Trophoblast cell (in vitro differentiated cells and primary cell): ENCODE data around the gene NRDE2.

ENCODE experiments used
- DNase-seq, 2 donors: peaks; one replicate each; pipeline ENCODE4 v3.0.0-alpha.2; 2016
- H2AFZ ChIP-seq: 2 replicates; pipeline ENCODE4 v1.6.1; 2013; ENCODE audit warnings: low read length, moderate library complexity, mild to moderate bottlenecking; ENCODE audit not compliant: insufficient read depth, poor library complexity
- H2AK5ac ChIP-seq: 2 replicates; pipeline ENCODE4 v1.6.1; 2013; ENCODE audit warnings: mild to moderate bottlenecking, low read length
- H2BK120ac ChIP-seq: 2 replicates; pipeline ENCODE4 v1.6.1; 2013; ENCODE audit warnings: low read length, mild to moderate bottlenecking, moderate library complexity; ENCODE audit not compliant: insufficient read depth, poor library complexity
- H2BK12ac ChIP-seq: 2 replicates; pipeline ENCODE4 v1.6.1; 2013; ENCODE audit warnings: mild to moderate bottlenecking, low read length, moderate library complexity
- H2BK5ac ChIP-seq: 2 replicates; pipeline ENCODE4 v1.6.1; 2013; ENCODE audit warnings: low read length, low read depth, moderate library complexity, mild to moderate bottlenecking; ENCODE audit not compliant: poor library complexity
- H3K14ac ChIP-seq: 2 replicates; pipeline ENCODE4 v1.6.1; 2013; ENCODE audit warnings: mild to moderate bottlenecking, low read length
- H3K18ac ChIP-seq: 2 replicates; pipeline ENCODE4 v1.6.1; 2013; ENCODE audit warnings: mild to moderate bottlenecking, low read length
- H3K23ac ChIP-seq: 2 replicates; pipeline ENCODE4 v1.6.1; 2013; ENCODE audit warnings: low read length
- H3K27ac ChIP-seq: 2 replicates; pipeline ENCODE4 v1.5.1; 2013; ENCODE audit warnings: low read depth, mild to moderate bottlenecking, inconsistent platforms, low read length, moderate library complexity
- H3K27me3 ChIP-seq: 2 replicates; pipeline ENCODE4 v1.6.1; 2013; ENCODE audit warnings: inconsistent platforms, mild to moderate bottlenecking, low read length, moderate library complexity; ENCODE audit not compliant: insufficient read depth
- H3K36me3 ChIP-seq, 2 experiments: 1 replicate in 1 of 2; 2 replicates in 1 of 2; pipeline ENCODE4 v1.6.1; 2013; ENCODE audit warnings: low read length in 2 of 2, mild to moderate bottlenecking in 2 of 2, moderate library complexity in 1 of 2; ENCODE audit not compliant: insufficient read depth in 2 of 2, control insufficient read depth in 1 of 2
- H3K4ac ChIP-seq: 2 replicates; pipeline ENCODE4 v1.6.1; 2013; ENCODE audit warnings: low read depth, mild to moderate bottlenecking, low read length, moderate library complexity
- H3K4me1 ChIP-seq, 2 experiments: 1 replicate in 1 of 2; 2 replicates in 1 of 2; pipeline ENCODE4 v1.6.1; 2013; ENCODE audit warnings: low read length in 2 of 2, mild to moderate bottlenecking in 2 of 2, moderate library complexity in 1 of 2; ENCODE audit not compliant: insufficient read depth in 2 of 2, control insufficient read depth in 1 of 2
- H3K4me2 ChIP-seq: 2 replicates; pipeline ENCODE4 v1.6.1; 2013; ENCODE audit warnings: inconsistent platforms, mild to moderate bottlenecking, low read length, moderate library complexity
- H3K4me3 ChIP-seq: 2 replicates; pipeline ENCODE4 v1.5.1; 2013; ENCODE audit warnings: mild to moderate bottlenecking, low read depth, low read length, inconsistent platforms
- H3K79me1 ChIP-seq: one replicate; pipeline ENCODE4 v1.6.1; 2013; ENCODE audit warnings: low read length
- H3K79me2 ChIP-seq: 2 replicates; pipeline ENCODE4 v1.6.1; 2013; ENCODE audit warnings: low read length, mild to moderate bottlenecking; ENCODE audit not compliant: control insufficient read depth, insufficient read depth, poor library complexity
- H3K9ac ChIP-seq: 2 replicates; pipeline ENCODE4 v1.6.1; 2013; ENCODE audit warnings: mild to moderate bottlenecking, low read length
- H3K9me3 ChIP-seq: 2 replicates; pipeline ENCODE4 v1.6.1; 2013; ENCODE audit warnings: low read depth, mild to moderate bottlenecking, control low read depth, inconsistent platforms, low read length; ENCODE audit not compliant: insufficient read depth
- H4K12ac ChIP-seq: 2 replicates; pipeline ENCODE4 v1.6.1; 2013; ENCODE audit warnings: low read depth, mild to moderate bottlenecking, low read length, moderate library complexity
- H4K8ac ChIP-seq: 2 replicates; pipeline ENCODE4 v1.6.1; 2013; ENCODE audit warnings: low read depth, mild to moderate bottlenecking, low read length, moderate library complexity
- H4K91ac ChIP-seq: one replicate; pipeline ENCODE4 v1.6.1; 2013; ENCODE audit warnings: low read depth, mild to moderate bottlenecking, low read length, moderate library complexity
- WGBS: extraction: QIAGEN DNeasy Blood & Tissue Kit; methylation state at CpG from one replicate; pipeline ENCODE4 v1.1.7; 2013; ENCODE audit warnings: missing lambda C conversion rate; ENCODE audit not compliant: insufficient read length, insufficient coverage; ENCODE audit errors: extremely low coverage; 5-methylcytosine and 5-hydroxymethylcytosine counted together

Gene NRDE2

DNA sequence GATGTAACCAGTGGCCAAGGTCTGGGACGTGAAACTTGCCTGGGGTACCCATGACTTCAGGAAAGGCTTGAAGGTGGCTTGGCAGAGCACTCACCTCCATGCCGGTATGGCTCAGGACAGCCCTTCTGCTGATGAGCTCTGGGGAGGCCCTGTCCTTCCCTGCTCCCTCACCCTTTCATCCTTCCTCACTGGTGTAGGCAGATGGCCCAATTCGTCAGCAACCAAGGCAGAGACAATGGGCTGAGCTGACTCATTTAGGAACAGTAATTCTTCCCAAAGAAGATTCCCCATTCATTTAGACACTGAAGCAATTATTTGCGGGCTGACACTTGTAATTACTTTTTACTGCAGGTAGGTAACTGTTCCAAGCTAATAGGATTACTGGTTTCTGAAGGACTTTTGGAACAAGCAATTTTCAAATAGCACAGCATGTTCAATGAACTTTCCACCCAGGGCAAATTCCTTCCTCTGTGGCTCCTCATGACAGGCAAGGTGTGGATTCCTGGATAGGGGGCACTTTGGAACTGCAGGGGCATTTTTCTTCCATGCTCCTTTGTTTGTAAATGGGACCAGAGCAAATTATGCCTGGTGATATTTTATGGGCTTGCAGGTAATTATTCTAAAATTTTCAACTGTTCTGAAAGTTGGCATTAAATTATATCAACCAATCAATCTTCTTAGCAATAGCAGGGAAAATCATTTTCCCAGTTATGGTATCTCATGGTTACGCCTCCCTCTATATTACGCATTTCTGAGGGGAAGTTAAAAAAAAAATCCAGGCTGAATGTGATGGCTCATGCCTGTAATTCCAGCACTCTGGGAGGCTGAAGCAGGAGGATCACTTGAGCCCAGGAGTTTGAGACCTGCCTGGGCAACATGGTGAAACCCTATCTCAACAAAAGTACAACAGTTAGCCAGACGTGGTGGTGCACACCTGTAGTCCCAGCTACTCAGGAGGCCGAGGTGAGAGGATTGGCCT lies 24.1 kb upstream of the NRDE2 start:
- no peak overlapping the region for H3K4me2 ChIP-seq
- no peak for DNase-seq
- no peak overlapping the region for H2BK120ac ChIP-seq
- no peak overlapping the region for H2AFZ ChIP-seq
- no peak overlapping the region for H4K8ac ChIP-seq
- H3K4ac ChIP-seq, result no peak overlapping the region
- no peak overlapping the region for H3K18ac ChIP-seq
- no peaks in the 10 kb centered on the region for H3K9me3 ChIP-seq
- H3K14ac ChIP-seq, result no peak overlapping the region
- no peak overlapping the region for H3K27ac ChIP-seq
- H3K27me3 ChIP-seq, result no peaks in the 10 kb centered on the region
- H3K4me1 ChIP-seq, result no peaks in the 10 kb centered on the region
- no peak overlapping the region for H4K12ac ChIP-seq
- no peak overlapping the region for H2AK5ac ChIP-seq
- no peaks in the 10 kb centered on the region for H3K79me2 ChIP-seq
- H2BK5ac ChIP-seq, result no peak overlapping the region
- H4K91ac ChIP-seq, result no peak overlapping the region
- H3K23ac ChIP-seq, result no peak overlapping the region
- H3K4me3 ChIP-seq, result no peak overlapping the region
- H3K36me3 ChIP-seq, result no peaks in the 10 kb centered on the region
- WGBS, result no CpG with 5 or more reads among the region's 8 CpGs
- no peak overlapping the region for H3K9ac ChIP-seq
- no peak overlapping the region for H2BK12ac ChIP-seq
- H3K79me1 ChIP-seq, result no peaks in the 10 kb centered on the region

DNA sequence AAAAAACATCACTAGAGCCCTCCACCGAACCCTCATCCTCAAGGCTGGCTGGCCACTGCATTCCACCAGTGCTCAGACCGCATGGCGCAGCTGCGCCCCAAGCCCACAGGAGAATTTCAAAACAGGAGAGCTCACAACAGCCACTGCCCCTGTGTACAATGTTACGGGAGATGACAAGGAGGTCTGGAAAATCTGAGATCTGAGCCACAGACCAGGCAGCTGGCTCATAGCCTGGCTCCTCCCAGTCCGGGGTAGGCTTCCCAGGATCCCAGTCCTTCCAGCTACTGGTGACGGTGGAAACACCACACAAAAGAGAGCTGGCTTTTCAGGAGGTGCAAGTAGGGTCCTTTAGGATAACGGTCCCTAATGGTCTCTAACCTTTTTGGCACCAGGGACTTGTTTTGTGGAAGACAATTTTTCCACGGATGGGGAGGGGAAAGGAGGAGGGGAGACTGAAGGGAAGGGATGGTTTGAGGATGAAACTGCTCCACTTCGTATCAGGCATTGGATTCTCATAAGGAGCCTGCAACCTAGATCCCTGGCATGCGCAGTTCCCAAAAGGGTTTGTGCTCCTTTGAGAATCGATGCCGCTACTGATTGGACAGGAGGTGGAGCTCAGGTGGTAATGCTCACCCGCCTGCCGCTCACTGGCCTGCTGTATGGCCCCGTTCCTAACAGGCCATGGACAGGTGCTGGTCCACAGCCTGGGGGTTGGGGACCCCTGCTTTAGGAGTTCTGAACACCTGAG lies 23.0 kb upstream of the NRDE2 start:
- Histone ChIP-seq H3K18ac (no peak overlapping the region), H3K27ac (no peak overlapping the region), H3K36me3 (no peaks in the 10 kb centered on the region), H3K14ac (no peak overlapping the region), H3K23ac (no peak overlapping the region), H3K4me1 (no peaks in the 10 kb centered on the region), H2AK5ac (no peak overlapping the region), H2BK5ac (no peak overlapping the region), H3K4ac (no peak overlapping the region), H3K27me3 (no peaks in the 10 kb centered on the region), H3K9ac (no peak overlapping the region), H4K8ac (no peak overlapping the region), H4K91ac (no peak overlapping the region), H3K79me1 (no peaks in the 10 kb centered on the region), H3K79me2 (no peaks in the 10 kb centered on the region), H3K4me3 (no peak overlapping the region), H2BK120ac (no peak overlapping the region), H4K12ac (no peak overlapping the region), H3K9me3 (no peaks in the 10 kb centered on the region), H2AFZ (no peak overlapping the region), H2BK12ac (no peak overlapping the region), H3K4me2 (no peak overlapping the region)
- no peak for DNase-seq
- WGBS, result no CpG with 5 or more reads among the region's 16 CpGs

DNA sequence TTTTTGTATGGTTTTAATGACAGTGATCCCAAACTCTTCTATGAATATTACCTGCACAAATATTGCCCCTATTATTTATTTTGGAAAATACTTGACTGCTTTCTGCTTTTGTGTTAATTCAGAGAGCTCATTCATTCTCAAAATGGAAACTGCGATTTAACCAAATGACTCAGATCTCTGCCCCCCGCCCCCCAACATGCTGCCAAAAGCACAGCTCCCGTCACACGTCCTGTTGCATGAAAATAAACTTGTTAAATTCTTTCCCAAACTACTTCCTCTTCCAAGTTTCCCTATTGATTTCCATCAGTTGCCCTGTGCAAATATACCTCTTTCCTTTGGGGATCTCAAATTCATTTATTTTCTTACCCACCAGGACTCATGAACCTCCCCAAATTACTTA lies 18.0 kb upstream of the NRDE2 start:
- H3K4ac ChIP-seq, result no peak overlapping the region
- H3K23ac ChIP-seq, result no peak overlapping the region
- no peak overlapping the region for H4K12ac ChIP-seq
- H3K9ac ChIP-seq, result no peak overlapping the region
- H3K79me1 ChIP-seq, result no peaks in the 10 kb centered on the region
- H3K27ac ChIP-seq, result no peak overlapping the region
- H2AFZ ChIP-seq, result no peak overlapping the region
- no peak overlapping the region for H2BK12ac ChIP-seq
- no peak overlapping the region for H2BK120ac ChIP-seq
- no peak overlapping the region for H3K14ac ChIP-seq
- H4K8ac ChIP-seq, result no peak overlapping the region
- no peak overlapping the region for H2BK5ac ChIP-seq
- no CpG with 5 or more reads among the region's 4 CpGs for WGBS
- no peak for DNase-seq
- H3K36me3 ChIP-seq, result no peaks in the 10 kb centered on the region
- H3K18ac ChIP-seq, result no peak overlapping the region
- no peaks in the 10 kb centered on the region for H3K27me3 ChIP-seq
- no peak overlapping the region for H3K4me3 ChIP-seq
- H3K9me3 ChIP-seq, result no peaks in the 10 kb centered on the region
- H3K79me2 ChIP-seq, result no peaks in the 10 kb centered on the region
- no peaks in the 10 kb centered on the region for H3K4me1 ChIP-seq
- no peak overlapping the region for H3K4me2 ChIP-seq
- H2AK5ac ChIP-seq, result no peak overlapping the region
- H4K91ac ChIP-seq, result no peak overlapping the region

DNA sequence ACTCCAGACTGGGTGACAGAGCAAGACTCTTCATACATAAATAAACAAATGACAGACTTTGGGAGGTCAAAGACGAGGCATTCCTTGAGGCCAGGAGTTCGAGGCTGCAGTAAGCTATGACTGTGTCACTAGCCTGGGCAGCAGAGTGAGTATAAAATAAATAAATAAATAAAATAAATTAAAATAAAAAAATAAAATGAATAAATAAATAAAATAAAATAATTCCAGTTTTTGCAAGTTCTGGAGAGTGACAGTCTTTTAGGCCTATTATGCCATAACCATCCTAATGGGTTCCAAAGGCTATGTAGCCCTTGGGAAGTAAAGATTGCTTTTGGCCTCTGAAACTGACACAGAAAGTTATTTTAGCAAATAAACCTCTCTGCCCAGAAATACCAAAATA lies 16.5 kb upstream of the NRDE2 start:
- H3K27me3 ChIP-seq, result no peaks in the 10 kb centered on the region

More for the DNA sequence above, 16.5 kb upstream of the NRDE2 start:
- Histone ChIP-seq H3K9ac (no peak overlapping the region), H3K4me2 (no peak overlapping the region), H3K4me1 (no peaks in the 10 kb centered on the region), H3K27ac (no peak overlapping the region), H2AFZ (no peak overlapping the region), H3K36me3 (no peaks in the 10 kb centered on the region), H3K18ac (no peak overlapping the region), H3K79me2 (no peaks in the 10 kb centered on the region), H4K12ac (no peak overlapping the region), H3K9me3 (no peaks in the 10 kb centered on the region), H3K14ac (no peak overlapping the region), H2BK12ac (no peak overlapping the region), H3K79me1 (no peaks in the 10 kb centered on the region), H2BK5ac (no peak overlapping the region), H3K4ac (no peak overlapping the region), H4K8ac (no peak overlapping the region), H4K91ac (no peak overlapping the region), H3K4me3 (no peak overlapping the region), H2AK5ac (no peak overlapping the region), H2BK120ac (no peak overlapping the region), H3K23ac (no peak overlapping the region)
- no peak for DNase-seq
- no CpG with 5 or more reads among the region's 2 CpGs for WGBS
